Stimulated activated naive B cell treated with anti-CD40 and anti-IgM and Interleukin-4, amounts not matched to agents 10 μg/mL and 1 μg/mL and 100 μg/mL, for 72 hours (primary cell): Measurements from ENCODE around the gene XAB2.

ENCODE experiments used
- ATAC-seq, 2 donors: fragments of 150-1000 bp; cut with Tn5 transposase; replicated peaks; 2 replicates each; pipeline ENCODE4 v1.10.0; 2021; ENCODE audit warnings: moderate library complexity in 1 of 2
- DNase-seq: peaks from one replicate; pipeline ENCODE4 v3.0.0; 2021
- H3K27ac Mint-ChIP-seq: one replicate; pipeline ENCODE4 v1.8.0; 2022; ENCODE audit warnings: mild to moderate bottlenecking, mixed read lengths
- H3K27me3 Mint-ChIP-seq, 2 donors: one replicate each; pipeline ENCODE4 v1.8.0; 2022; ENCODE audit warnings: mixed read lengths in 2 of 2
- H3K36me3 Mint-ChIP-seq, 2 donors: one replicate each; pipeline ENCODE4 v1.8.0; 2022; ENCODE audit warnings: mixed read lengths in 2 of 2, mild to moderate bottlenecking in 1 of 2
- H3K4me1 Mint-ChIP-seq, 2 donors: one replicate each; pipeline ENCODE4 v1.8.0; 2022; ENCODE audit warnings: mixed read lengths in 2 of 2, mild to moderate bottlenecking in 1 of 2
- H3K4me3 Mint-ChIP-seq, 2 donors: one replicate each; pipeline ENCODE4 v1.8.0; 2022; ENCODE audit warnings: mild to moderate bottlenecking in 2 of 2, mixed read lengths in 2 of 2, moderate library complexity in 1 of 2
- H3K9me3 Mint-ChIP-seq, 2 donors: one replicate each; pipeline ENCODE4 v1.8.0; 2022; ENCODE audit warnings: mixed read lengths in 2 of 2, mild to moderate bottlenecking in 1 of 2

Gene XAB2

DNA sequence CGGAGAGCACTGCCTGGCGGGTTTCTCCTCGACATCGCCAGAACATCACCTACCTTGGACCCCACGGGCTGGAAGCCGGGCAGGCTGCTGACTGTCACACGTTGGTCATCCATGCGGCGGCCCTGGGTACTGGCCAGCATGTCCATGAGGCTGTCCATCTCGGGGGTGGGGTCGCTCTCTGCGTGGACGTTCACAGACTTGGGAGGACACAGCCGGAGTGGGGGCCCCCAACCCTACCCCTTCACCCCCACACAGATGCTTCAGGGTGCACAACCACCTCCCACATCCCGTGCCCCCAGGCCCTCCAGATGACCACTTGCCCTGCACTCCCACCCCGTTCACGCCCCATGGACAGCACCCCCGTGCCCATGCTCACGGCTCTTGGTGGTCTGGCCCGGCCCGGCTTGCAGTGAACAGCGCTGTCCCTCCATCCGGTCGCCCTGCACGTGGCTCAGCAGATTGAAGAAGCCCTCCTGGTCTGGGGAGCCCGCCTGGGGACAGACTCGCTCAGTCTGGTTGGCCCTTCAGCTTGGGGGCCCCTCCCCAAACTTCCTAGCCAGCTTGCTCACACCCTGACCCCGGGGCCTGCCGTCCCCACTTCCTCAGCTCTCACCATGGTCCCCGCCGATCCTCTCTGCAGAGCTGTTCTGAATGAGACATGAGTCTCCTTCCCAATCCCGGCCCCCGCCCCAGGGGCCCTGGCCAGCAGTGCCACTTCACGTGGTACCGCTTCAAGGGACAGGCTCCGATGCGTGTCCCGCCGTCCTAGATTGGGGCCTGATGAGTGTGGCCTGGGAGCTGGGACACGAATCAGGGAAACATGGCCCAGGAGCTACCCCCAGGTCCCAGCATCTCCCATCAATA lies 3.2 kb upstream of the XAB2 start:
- no peak for ATAC-seq
- H3K27ac Mint-ChIP-seq, result peak overlapping the region; percentile 10
- H3K4me3 Mint-ChIP-seq, result peak overlapping the region in 1 of 2 donors; percentile 18
- no peaks in the 10 kb centered on the region for H3K9me3 Mint-ChIP-seq
- H3K4me1 Mint-ChIP-seq, result peaks cover 43 to 81% of the 10 kb centered on the region in 2 donors
- DNase-seq, result no peak
- peaks cover 30 to 33% of the 10 kb centered on the region in 2 donors for H3K36me3 Mint-ChIP-seq
- no peaks in the 10 kb centered on the region for H3K27me3 Mint-ChIP-seq

DNA sequence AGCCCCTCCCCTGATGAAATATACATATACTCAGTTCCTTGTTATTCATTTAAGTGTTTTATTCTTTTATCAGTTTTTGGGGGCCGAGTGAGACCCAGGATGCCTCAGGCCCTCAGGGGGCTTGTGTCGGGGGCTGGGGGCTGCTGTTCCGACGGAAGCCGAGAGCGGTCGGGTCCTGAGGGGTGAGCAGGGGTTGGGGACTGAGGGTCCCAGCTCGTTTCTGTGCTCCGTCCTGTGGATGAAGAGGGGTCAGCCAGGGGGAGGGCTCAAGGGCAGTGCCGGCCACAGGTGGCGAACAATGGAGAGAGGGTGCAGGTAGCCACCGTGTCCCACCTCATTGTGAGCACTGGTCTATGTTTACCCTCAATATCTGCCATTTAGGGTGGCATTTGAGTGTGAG lies 2.2 kb upstream of the XAB2 start:
- Mint-ChIP-seq H3K4me1 (peaks cover 44 to 76% of the 10 kb centered on the region in 2 donors), H3K36me3 (peaks cover 31 to 38% of the 10 kb centered on the region in 2 donors), H3K27ac (no peak overlapping the region), H3K27me3 (no peaks in the 10 kb centered on the region), H3K9me3 (no peaks in the 10 kb centered on the region), H3K4me3 (peak overlapping the region in 1 of 2 donors; percentile 6)
- DNase-seq, result no peak
- ATAC-seq, result no peak

DNA sequence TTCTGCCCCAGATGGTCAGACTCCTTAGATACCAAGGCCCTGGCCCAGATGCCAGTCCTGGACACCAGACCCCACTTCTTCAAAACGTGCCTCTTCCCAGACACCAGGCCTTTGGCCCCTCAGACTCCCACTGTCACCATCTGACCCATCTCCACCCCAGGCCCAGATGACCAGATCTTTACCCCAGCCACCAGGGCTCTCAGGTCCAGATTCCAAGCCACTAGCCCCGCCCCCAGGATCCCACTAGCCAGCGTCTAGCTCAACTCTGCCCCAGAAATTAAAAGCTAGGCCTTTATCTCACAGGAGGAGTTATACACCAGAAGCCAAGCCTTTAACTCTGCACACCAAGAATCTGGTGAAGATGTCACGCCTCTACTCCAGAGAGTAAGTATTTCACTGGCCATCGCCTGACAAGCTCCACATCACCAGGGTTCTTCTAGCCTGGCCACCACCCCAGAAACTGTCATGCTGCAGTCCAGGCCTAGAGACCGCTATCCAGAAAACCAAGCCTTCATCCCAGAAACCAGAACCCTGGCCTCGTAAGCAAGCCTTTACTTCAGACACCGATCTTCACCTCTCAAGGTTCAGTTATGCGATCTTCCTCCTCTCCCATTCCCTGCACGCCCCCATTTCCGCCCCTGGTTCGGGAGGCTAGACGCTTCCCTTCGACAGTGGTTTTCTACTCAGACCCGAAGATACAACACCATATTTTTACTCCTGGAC lies 595 bp downstream of the XAB2 start:
- peaks cover 39 to 43% of the 10 kb centered on the region in 2 donors for H3K36me3 Mint-ChIP-seq
- H3K27ac Mint-ChIP-seq, result peak overlapping the region; percentile 96
- no peaks in the 10 kb centered on the region for H3K27me3 Mint-ChIP-seq
- no peaks in the 10 kb centered on the region for H3K9me3 Mint-ChIP-seq
- peak overlapping the region; percentile 96 to 97 for H3K4me3 Mint-ChIP-seq
- H3K4me1 Mint-ChIP-seq, result peaks cover 35 to 59% of the 10 kb centered on the region in 2 donors
- ATAC-seq (no peak), DNase-seq (no peak)

DNA sequence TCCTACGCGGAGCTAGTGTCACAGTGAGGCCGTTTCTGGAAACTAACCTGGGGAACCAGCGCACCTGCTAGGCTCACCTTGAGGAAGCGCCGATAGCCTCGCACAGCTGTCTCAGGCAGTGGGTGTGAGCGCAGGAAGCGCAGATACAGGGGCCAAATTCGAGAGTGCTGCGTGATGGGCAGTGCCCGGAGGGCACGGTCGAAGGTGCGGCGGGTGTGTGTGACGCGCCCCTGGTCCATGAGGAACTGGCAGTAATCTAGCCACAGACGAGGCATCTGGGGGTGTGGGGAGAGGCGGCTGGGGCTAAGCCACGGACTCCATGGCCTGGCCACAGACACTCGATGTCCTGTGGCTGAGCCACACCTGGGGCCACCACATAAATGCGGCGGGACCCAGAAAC lies 2.2 kb downstream of the XAB2 start:
- DNase-seq (no peak), ATAC-seq (no peak)
- Mint-ChIP-seq H3K27ac (no peak overlapping the region), H3K9me3 (no peaks in the 10 kb centered on the region), H3K4me1 (peaks cover 32 to 57% of the 10 kb centered on the region in 2 donors), H3K36me3 (peaks cover 36 to 43% of the 10 kb centered on the region in 2 donors), H3K27me3 (no peaks in the 10 kb centered on the region), H3K4me3 (peak overlapping the region in 1 of 2 donors; percentile 14)

DNA sequence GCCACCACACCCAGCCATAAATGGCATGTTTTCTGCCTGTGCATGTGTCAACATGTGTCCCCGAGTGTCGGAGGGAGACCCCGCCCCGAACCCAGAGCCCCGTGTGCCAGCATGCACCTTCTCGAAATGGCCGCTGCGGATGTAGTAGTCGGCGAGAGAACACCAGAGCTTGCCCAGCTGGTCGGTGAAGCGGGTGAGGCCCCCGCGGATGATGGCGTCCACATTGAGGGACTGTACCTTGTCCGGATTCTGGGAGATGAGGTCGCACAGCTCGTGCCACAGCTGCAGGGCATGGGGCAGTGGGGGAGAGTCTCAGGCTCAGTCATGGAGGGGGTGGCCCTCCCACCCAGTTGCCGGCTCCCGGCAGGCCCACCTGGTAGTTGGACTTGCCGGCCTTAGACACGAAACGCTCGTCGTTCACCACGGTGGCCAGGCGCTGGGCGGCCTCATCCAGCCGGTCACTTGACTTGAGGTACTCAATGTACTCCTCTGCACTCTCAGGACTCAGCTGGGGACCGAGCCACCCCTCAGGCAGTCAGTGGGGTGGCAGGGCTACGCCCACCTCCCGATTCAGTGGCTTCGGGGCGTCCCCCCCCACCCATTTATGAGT lies 3.5 kb downstream of the XAB2 start:
- DNase-seq (no peak), ATAC-seq (no peak)
- H3K4me3 Mint-ChIP-seq, result no peak overlapping the region
- H3K27ac Mint-ChIP-seq, result no peak overlapping the region
- no peaks in the 10 kb centered on the region for H3K9me3 Mint-ChIP-seq
- no peaks in the 10 kb centered on the region for H3K27me3 Mint-ChIP-seq
- H3K4me1 Mint-ChIP-seq, result peaks cover 28 to 44% of the 10 kb centered on the region in 2 donors
- peaks cover 32 to 48% of the 10 kb centered on the region in 2 donors for H3K36me3 Mint-ChIP-seq

DNA sequence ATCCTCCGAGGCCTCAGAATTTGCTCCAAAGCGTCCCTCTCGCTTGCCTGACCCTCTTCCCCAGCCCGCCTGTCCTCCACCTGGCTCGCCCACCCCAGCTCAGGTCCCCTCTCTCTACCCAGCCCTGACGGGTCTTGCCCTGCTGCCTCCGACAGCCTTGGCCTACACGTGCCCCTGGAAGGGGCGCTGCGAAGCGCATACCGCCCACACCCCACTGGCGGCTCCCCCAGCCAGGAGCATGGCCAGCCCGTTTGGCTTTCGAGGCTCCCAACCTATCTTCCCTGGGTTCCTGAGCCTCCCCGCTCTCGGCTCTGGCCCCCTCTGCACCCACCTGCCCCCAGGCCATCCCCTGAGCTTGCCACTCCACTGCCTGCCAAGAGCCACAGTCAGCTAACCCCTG lies 4.5 kb downstream of the XAB2 start:
- Mint-ChIP-seq H3K4me1 (peaks cover 21 to 34% of the 10 kb centered on the region in 2 donors), H3K9me3 (no peaks in the 10 kb centered on the region), H3K36me3 (peaks cover 37 to 52% of the 10 kb centered on the region in 2 donors), H3K27me3 (no peaks in the 10 kb centered on the region), H3K27ac (peak overlapping the region; percentile 3), H3K4me3 (no peak overlapping the region)
- DNase-seq, result no peak
- no peak for ATAC-seq

DNA sequence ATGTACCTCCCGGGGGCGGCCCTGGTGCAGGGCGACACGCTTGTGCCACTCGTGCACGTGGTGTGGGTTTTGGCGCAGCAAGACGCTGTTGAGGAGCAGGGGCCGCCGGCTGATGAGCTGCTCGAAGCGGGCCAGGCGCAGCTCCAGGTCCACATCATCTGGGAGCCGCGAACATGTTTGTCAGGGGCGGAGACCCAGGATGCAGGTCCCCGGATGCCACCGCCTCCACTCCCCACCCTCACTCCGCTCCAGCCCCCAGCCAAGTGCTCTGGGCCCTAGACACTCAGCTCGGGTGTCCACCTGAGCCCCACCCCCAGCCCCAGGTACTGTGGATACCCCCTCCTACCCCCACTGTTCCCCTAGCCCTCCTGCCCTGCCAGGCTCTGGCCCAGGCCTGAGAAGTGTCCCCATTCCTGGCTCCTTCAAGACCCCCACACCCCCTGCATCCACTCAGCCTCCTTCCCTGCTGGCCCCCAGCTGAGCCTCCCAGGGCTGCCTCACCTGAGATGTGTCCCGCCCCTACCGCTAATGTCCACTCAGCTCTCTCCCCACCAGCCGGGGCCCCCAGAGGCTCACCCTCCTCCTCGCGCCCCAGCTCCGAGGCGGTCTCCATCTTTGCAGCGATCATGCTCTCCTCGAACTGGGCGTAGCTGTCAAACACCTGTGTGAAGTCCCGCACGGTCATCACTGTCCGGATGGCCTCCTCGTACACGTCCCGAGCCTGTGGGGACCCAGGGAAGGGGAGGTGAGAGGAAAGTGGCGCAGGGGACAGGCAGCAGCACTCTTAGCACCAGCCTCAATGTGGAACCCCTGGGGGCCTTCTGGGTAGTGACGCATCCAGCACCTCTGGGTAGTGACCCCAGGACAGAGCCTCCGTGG lies 5.4 kb downstream of the XAB2 start:
- DNase-seq, result no peak
- H3K27me3 Mint-ChIP-seq, result no peaks in the 10 kb centered on the region
- peaks cover 36 to 47% of the 10 kb centered on the region in 2 donors for H3K36me3 Mint-ChIP-seq
- H3K27ac Mint-ChIP-seq, result peak overlapping the region; percentile 34
- peaks cover 15 to 25% of the 10 kb centered on the region in 2 donors for H3K4me1 Mint-ChIP-seq
- no peak for ATAC-seq
- no peak overlapping the region for H3K4me3 Mint-ChIP-seq
- no peaks in the 10 kb centered on the region for H3K9me3 Mint-ChIP-seq

DNA sequence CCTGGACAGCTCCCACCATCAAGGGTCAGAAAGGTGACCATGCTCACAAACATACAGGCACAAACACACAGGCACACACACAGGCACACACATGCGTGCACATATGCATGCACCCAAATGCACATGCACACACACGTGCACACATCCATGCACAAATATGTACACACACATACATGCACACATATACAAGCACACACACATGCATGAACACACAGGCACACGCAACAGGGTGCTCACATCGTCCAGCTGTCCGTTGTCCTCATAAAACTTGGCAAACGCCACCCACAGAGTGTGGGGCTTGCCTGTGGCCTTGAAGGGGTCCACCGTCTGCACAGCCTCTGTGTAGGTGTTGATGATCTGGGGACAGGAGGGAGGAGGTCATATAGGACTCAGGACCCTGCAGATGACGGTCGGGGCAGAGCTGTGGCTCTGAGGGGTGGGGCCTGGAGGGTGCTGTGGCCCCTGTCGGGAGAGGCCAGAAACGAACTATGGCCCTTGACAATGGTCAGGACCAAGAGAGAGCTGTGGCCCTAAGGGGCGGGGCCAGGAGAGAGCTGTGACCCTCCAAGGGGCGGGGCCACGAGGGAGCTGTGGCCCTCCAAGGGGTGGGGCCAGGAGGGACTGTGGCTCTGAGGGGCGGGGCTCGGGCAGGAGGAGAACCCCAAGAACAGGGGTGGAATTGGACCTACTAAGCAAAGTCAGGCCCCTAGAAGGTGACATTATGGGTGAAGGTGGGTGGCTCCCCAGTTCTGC lies 6.2 kb downstream of the XAB2 start:
- ATAC-seq, result peak; percentile 44 to 47
- H3K36me3 Mint-ChIP-seq, result peaks cover 45 to 54% of the 10 kb centered on the region in 2 donors

DNA sequence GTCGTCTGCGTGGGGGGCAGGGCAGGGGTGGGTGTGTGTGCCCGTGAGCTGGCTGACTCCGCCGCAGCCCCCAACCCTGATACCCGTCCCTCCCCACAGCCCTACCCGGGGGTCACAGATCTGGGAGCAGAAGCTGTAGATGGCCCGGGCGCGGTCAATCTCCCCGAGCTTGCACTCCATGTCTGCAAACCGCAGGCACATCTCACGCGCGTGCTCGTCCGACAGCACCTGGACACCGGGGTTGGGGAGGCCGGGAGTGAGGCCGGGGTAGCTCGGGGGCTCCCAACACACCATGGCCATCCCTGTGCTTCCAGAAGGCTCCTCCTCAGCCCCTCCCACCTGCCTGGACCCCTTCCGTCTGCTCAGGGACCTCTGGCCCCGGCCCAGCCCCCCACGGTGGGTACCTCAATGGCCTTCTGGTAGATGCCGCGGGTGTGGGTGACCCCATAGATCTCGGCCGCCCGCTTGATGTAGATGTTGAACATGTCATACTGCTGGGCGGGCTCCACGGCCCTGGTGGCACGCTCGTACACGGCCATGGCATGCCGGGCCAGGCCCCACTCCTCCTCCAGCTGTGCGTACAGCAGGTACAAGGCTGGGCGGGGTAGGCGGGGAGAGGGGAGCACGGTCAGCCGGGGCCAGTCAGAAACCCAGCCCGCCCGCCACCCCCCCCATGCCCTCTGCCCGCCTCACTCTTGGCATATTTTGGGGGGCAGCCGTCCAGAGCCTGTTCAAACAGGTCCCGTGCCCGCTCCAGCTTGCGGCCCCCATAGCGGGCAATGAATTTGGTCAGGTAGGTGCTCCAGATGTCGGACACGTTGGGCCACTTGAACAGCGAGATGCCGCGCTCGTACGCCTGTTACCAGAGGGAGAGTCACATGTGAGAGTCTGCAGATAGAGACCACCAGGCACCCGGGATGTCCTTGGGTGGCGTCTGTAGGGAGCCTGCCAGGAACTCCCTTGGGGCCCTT lies 8.6 kb downstream of the XAB2 start:
- DNase-seq, result no peak
- ATAC-seq, result no peak
- Mint-ChIP-seq H3K36me3 (peaks cover 55 to 65% of the 10 kb centered on the region in 2 donors), H3K9me3 (no peaks in the 10 kb centered on the region), H3K27ac (no peak overlapping the region), H3K4me1 (peaks cover 5 to 10% of the 10 kb centered on the region in 2 donors), H3K27me3 (no peaks in the 10 kb centered on the region), H3K4me3 (no peak overlapping the region)

More for the DNA sequence above, 6.2 kb downstream of the XAB2 start:
- Mint-ChIP-seq H3K4me1 (peaks cover 11 to 17% of the 10 kb centered on the region in 2 donors), H3K9me3 (no peaks in the 10 kb centered on the region), H3K4me3 (no peak overlapping the region), H3K27ac (no peak overlapping the region), H3K27me3 (no peaks in the 10 kb centered on the region)
- no peak for DNase-seq

DNA sequence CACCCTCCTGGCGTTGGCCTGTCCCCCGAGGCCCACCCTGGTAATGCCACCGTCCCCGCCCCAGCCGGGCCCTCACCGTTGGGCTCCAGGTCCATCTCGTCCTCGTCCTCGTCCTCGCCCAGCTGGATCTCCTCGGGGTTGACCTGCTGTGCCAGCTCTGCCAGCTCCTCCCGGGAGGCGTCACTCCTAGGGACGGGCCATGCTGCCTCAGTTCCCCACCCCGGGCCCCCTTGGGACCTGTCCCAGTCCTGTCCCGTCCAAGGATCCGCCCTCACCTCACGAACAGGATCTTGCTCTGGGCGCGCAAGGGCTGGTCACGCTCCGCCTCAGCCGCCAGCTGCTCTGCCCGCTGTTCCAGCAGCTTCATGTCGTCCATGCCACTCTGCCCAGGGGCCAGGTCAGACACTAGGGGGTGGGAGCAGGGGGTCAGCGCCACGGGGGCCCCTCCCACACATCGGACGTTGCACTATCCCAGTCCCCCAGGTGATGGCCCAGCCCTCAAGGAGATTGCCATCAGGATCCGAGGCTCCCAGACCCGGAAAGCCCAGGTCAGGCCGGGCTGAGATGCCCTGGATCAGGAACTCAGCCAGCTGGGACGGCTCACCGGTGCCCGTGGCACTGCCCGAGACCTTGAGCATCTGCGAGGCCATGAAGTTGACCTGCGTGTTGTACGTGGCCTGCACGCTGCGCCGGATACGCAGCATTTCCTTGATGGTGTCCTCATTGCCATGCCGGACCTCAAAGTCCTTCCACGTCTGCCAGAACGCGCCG lies 9.5 kb downstream of the XAB2 start:
- ATAC-seq (no peak), DNase-seq (no peak)
- Mint-ChIP-seq H3K4me1 (peaks cover 5 to 10% of the 10 kb centered on the region in 2 donors), H3K27me3 (no peaks in the 10 kb centered on the region), H3K9me3 (no peaks in the 10 kb centered on the region), H3K27ac (peak overlapping the region; percentile 47), H3K36me3 (peaks cover 52 to 61% of the 10 kb centered on the region in 2 donors), H3K4me3 (no peak overlapping the region)

DNA sequence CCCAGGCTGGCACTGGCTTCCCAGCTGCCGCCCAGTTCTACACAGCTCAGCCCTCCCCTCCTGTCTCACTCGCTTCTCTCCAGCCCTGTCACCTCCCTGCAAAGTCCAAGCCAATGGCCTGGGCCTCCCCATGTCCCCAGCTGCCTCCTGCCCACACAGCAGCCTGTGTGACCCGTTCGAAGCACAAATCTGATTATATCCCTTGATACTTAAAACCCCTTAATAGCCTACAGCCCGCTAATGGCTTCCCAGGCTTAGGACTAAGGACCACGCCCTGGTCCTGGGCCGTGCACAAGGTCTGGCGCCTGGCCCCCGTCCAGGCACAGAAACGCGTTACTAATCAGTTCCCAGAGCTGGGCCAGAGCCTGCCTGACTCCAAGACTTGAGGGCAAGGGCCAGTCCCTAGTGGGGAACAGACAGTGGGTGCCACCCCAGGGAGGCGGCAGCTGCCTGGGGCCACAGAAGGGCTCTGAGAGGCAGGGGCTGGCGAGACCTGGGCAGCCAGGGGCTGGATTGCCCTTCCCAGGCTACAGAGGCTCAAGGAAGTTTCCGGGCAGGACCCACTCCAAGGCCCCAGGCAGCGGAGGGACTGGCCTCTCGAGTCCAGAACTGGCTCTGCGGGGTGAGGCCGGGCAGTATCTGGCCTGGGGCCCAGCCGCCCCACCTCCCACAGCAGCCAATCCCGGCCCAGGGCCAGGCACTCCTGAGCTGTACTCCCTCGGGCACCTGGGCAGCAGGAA lies 10.4 kb downstream of the XAB2 start:
- Mint-ChIP-seq H3K36me3 (peaks cover 46 to 56% of the 10 kb centered on the region in 2 donors), H3K9me3 (no peaks in the 10 kb centered on the region), H3K4me3 (no peak overlapping the region), H3K27ac (peak overlapping the region; percentile 70), H3K4me1 (peaks cover 3 to 10% of the 10 kb centered on the region in 2 donors), H3K27me3 (no peaks in the 10 kb centered on the region)
- DNase-seq, result no peak
- ATAC-seq, result no peak
